SK-N-SH (cell line): ENCODE data around the gene C1orf232. TPM values are rescaled to one million over a fixed set of nuclear protein-coding genes. Genes with fewer than 3 reads are reported as not detected.

ENCODE experiments used
- CTCF ChIA-PET: fragments of 300-600, 350-600 bp; formaldehyde crosslinking; extraction: SDS; loops from one replicate; lab custom pipeline; 2021; lab: Yijun Ruan, JAX
- POLR2A ChIA-PET: fragments of 350-600 bp; sonication (Branson Sonifier 250); formaldehyde crosslinking; extraction: SDS; loops from one replicate; lab custom pipeline; 2020; ENCODE audit warnings: antibody characterized with exemption, inconsistent platforms; lab: Yijun Ruan, JAX
- DNase-seq: peaks from one replicate; pipeline ENCODE4 v3.0.0; 2012
- H2AFZ ChIP-seq: fragments of 200-600 bp; sonication (generic); 2 replicates; pipeline ENCODE4 v1.8.1; 2016; ENCODE audit warnings: antibody characterized with exemption, mild to moderate bottlenecking, low read depth
- H3F3A ChIP-seq: fragments of 200-600 bp; sonication (generic); replicated peaks from 2 replicates; pipeline ENCODE3; 2016; ENCODE audit warnings: antibody characterized with exemption, mild to moderate bottlenecking; ENCODE audit not compliant: insufficient read depth
- H3K27ac ChIP-seq, 2 experiments: fragments of 200-500 bp in 1 of 2; fragments of 200-600 bp in 1 of 2; sonication (Bioruptor generic) in 1 of 2; sonication (generic), shearing (Covaris generic) in 1 of 2; 2 replicates each; pipeline versions ENCODE4 v1.5.1 to v1.6.1; 2014 to 2016; ENCODE audit warnings: low read depth in 2 of 2, inconsistent platforms in 1 of 2, low read length in 1 of 2, mild to moderate bottlenecking in 1 of 2, mixed read lengths in 1 of 2
- H3K27me3 ChIP-seq: fragments of 200-600 bp; sonication (generic), shearing (Covaris generic); 2 replicates; pipeline ENCODE4 v1.6.1; 2016; ENCODE audit warnings: mixed run types; ENCODE audit not compliant: insufficient read depth
- H3K36me3 ChIP-seq, 2 experiments: fragments of 200-500 bp in 1 of 2; fragments of 200-600 bp in 1 of 2; sonication (Bioruptor generic) in 1 of 2; sonication (generic) in 1 of 2; replicated peaks in 1 of 2; 2 replicates each; pipeline versions ENCODE3 to v1.5.1; 2014 to 2016; ENCODE audit warnings: low read length in 1 of 2, mild to moderate bottlenecking in 1 of 2; ENCODE audit not compliant: insufficient read depth in 2 of 2, control insufficient read depth in 1 of 2
- H3K4me1 ChIP-seq, 2 experiments: fragments of 200-500 bp in 1 of 2; fragments of 200-600 bp in 1 of 2; sonication (Bioruptor generic) in 1 of 2; sonication (generic), shearing (Covaris generic) in 1 of 2; 2 replicates each; pipeline versions ENCODE4 v1.5.1 to v1.6.1; 2014 to 2016; ENCODE audit warnings: low read depth in 1 of 2, low read length in 1 of 2, mixed run types in 1 of 2; ENCODE audit not compliant: insufficient read depth in 2 of 2, control insufficient read depth in 1 of 2
- H3K4me2 ChIP-seq: fragments of 200-600 bp; sonication (generic), shearing (Covaris generic); 2 replicates; pipeline ENCODE4 v1.6.1; 2017; ENCODE audit warnings: mixed run types
- H3K4me3 ChIP-seq, 2 experiments: fragments of 200-500 bp in 1 of 2; fragments of 200-600 bp in 1 of 2; sonication (Bioruptor generic) in 1 of 2; sonication (generic), shearing (Covaris generic) in 1 of 2; 2 replicates each; pipeline versions ENCODE4 v1.5.1 to v1.8.1; 2014 to 2016; ENCODE audit warnings: low read depth in 2 of 2, inconsistent platforms in 1 of 2, low read length in 1 of 2, mild to moderate bottlenecking in 1 of 2, mixed read lengths in 1 of 2, moderate library complexity in 1 of 2
- H3K79me2 ChIP-seq: fragments of 200-600 bp; sonication (generic); 2 replicates; pipeline ENCODE4 v1.8.1; 2017; ENCODE audit warnings: mild to moderate bottlenecking; ENCODE audit not compliant: insufficient read depth
- H3K9ac ChIP-seq: fragments of 200-600 bp; sonication (generic); 2 replicates; pipeline ENCODE4 v1.6.1; 2017; ENCODE audit warnings: mixed run types
- H3K9me2 ChIP-seq: fragments of 200-600 bp; sonication (generic); 2 replicates; pipeline ENCODE4 v1.6.1; 2017; ENCODE audit warnings: mixed run types
- H3K9me3 ChIP-seq: fragments of 200-600 bp; sonication (generic); 2 replicates; pipeline ENCODE4 v1.6.1; 2017; ENCODE audit warnings: mixed run types, mild to moderate bottlenecking, moderate library complexity
- H4K20me1 ChIP-seq: fragments of 200-600 bp; sonication (generic); 2 replicates; pipeline ENCODE4 v1.6.1; 2017; ENCODE audit warnings: mild to moderate bottlenecking, mixed run types; ENCODE audit not compliant: insufficient read depth
- EZH2phosphoT487 ChIP-seq: fragments of 200-600 bp; sonication (generic); IDR thresholded peaks from 2 replicates; pipeline ENCODE4 v1.6.1; 2017; ENCODE audit warnings: low read depth, mixed run types, mild to moderate bottlenecking, antibody characterized with exemption, moderate library complexity, borderline replicate concordance
- JUND ChIP-seq: IDR thresholded peaks from 2 replicates; pipeline ENCODE4 v1.4.0; 2012
- MEF2A ChIP-seq: IDR thresholded peaks from 2 replicates; pipeline ENCODE4 v1.4.0; 2012; ENCODE audit warnings: low read depth, borderline replicate concordance
- NFIC ChIP-seq: IDR thresholded peaks from 2 replicates; pipeline ENCODE4 v1.4.0; 2012; ENCODE audit warnings: borderline replicate concordance
- REST ChIP-seq: IDR thresholded peaks from 2 replicates; pipeline ENCODE4 v1.6.1; 2012; ENCODE audit warnings: mild to moderate bottlenecking, low read depth, low read length, moderate library complexity
- SIN3A ChIP-seq: IDR thresholded peaks from 2 replicates; pipeline ENCODE4 v1.6.1; 2012; ENCODE audit warnings: low read depth, mild to moderate bottlenecking, low read length, moderate library complexity, borderline replicate concordance
- WGBS: methylation state at CpG from one replicate; pipeline ENCODE4 v1.1.6; 2017; ENCODE audit warnings: low lambda C conversion rate; 5-methylcytosine and 5-hydroxymethylcytosine counted together
- polyA plus RNA-seq, 3 experiments: library from polyadenylated mRNA; depleted of rRNA; stranded (reverse); fragments of >200 nt; gene quantifications; 2 replicates each; pipeline ENCODE4 v1.2.3, GENCODE V29; 2012
- TF ChIP-seq, protein P1 (sequence below): IDR thresholded peaks from 2 replicates; pipeline ENCODE4 v1.4.0; 2012; ENCODE audit warnings: low read depth

Gene C1orf232
- polyA plus RNA-seq, 1 of the 3 experiments (the other 2 are of a cell fraction): not detected

DNA sequence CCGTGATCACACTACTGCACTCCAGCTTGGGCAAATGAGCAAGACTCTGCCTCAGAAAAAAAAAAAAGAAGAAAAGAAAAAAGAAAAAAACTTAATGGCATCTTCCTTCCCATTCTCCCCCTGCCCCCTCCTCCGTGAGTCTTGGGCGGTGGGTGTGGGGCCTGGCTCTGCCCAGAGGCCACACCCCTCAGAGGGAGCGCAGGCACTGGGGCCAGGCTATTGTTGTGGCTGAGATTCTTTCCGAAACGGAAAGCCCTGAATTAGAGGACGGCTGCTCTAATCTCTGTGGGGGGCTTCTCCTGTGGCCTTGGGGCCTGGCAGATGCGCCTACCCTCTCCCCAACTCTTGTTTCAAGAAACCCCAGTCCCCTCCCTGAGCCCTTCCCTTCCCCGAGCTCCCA is 14.0 kb downstream of the C1orf232 start:
- H3K9ac ChIP-seq: no peak overlapping the region
- H3K27ac ChIP-seq: no peak overlapping the region
- H3K27me3 ChIP-seq: peaks cover 5% of the 10 kb centered on the region; the same call in 1 of the 2 replicates
- TF ChIP-seq NFIC (no peak), SIN3A (no peak), EZH2phosphoT487 (no peak), MEF2A (no peak), JUND (no peak)
- TF ChIP-seq, protein P1, sequence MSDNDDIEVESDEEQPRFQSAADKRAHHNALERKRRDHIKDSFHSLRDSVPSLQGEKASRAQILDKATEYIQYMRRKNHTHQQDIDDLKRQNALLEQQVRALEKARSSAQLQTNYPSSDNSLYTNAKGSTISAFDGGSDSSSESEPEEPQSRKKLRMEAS: no peak
- H3K4me1 ChIP-seq: peaks cover 6 to 30% of the 10 kb centered on the region in 2 experiments; a peak in 1 of 4 replicates
- ChIA-PET CTCF (interaction anchor here (1.2 to 13.7 kb wide), 4 partner anchors 8 to 118 kb away, joined by 4 to 131 read pairs (median 12); no protein-coding TSS in a partner anchor), POLR2A (no interaction called here)
- H3K36me3 ChIP-seq: no peaks in the 10 kb centered on the region
- H3K4me3 ChIP-seq: no peak overlapping the region
- no peaks in the 10 kb centered on the region for H3K79me2 ChIP-seq
- H3K9me3 ChIP-seq: no peaks in the 10 kb centered on the region
- no peaks in the 10 kb centered on the region for H3F3A ChIP-seq
- H3K4me2 ChIP-seq: no peak overlapping the region
- WGBS: 91% methylated on average over 7 of the region's 9 CpGs
- no peaks in the 10 kb centered on the region for H3K9me2 ChIP-seq
- no peaks in the 10 kb centered on the region for H4K20me1 ChIP-seq
- H2AFZ ChIP-seq: no peak overlapping the region
- DNase-seq: no peak

- Histone ChIP-seq H3K9ac (no peak overlapping the region), H3K4me1 (peaks cover 6 to 23% of the 10 kb centered on the region in 2 experiments; a peak in 1 of 4 replicates), H3K9me2 (no peaks in the 10 kb centered on the region), H2AFZ (no peak overlapping the region), H3F3A (no peaks in the 10 kb centered on the region), H3K4me3 (no peak overlapping the region), H3K27ac (no peak overlapping the region), H3K4me2 (no peak overlapping the region), H4K20me1 (no peaks in the 10 kb centered on the region), H3K9me3 (no peaks in the 10 kb centered on the region), H3K27me3 (peaks cover 11% of the 10 kb centered on the region; the same call in 1 of the 2 replicates), H3K79me2 (no peaks in the 10 kb centered on the region), H3K36me3 (no peaks in the 10 kb centered on the region)
- ChIA-PET POLR2A (no interaction called here), CTCF (interaction anchor here (1.0 to 13.7 kb wide), 4 partner anchors 7 to 118 kb away, joined by 3 to 131 read pairs (median 12); partner anchors contain the start of gene ZNF593)
- DNase-seq: no peak
- WGBS: 78% methylated on average over 5 of the region's 5 CpGs
- TF ChIP-seq REST: no peak
These were observed 14.7 kb downstream of the C1orf232 start for GRCh38 chr1:26153966-26154532.
